SU-DHL-6 (cell line): ENCODE data around the gene KCNH3.

Source experiments
- CTCF ChIP-seq: fragments of 200-600 bp; sonication (generic); IDR thresholded peaks from one replicate; pipeline ENCODE4 v1.5.1; 2017; ENCODE audit warnings: antibody characterized with exemption, mild to moderate bottlenecking, low read length, moderate library complexity; ENCODE audit not compliant: insufficient read depth, poor library complexity, severe bottlenecking
- EZH2phosphoT487 ChIP-seq: fragments of 200-600 bp; sonication (generic), shearing (Covaris generic); conservative IDR thresholded peaks from 2 replicates; pipeline ENCODE4 v1.6.1; 2018; ENCODE audit warnings: mild to moderate bottlenecking, antibody characterized with exemption, low read length, moderate library complexity, mixed read lengths

GRCh38 chr12:49578471-49579112, 39.8 kb downstream of the KCNH3 start:
- TF ChIP-seq CTCF (no peak), EZH2phosphoT487 (no peak)
